NCI-H82 treated with DMSO at 0.1 percent for 48 hours (cell line): ENCODE results near the gene NR2F1-AS1.

ENCODE experiments used
- DNase-seq: peaks from one replicate; lab custom pipeline; 2025; ENCODE audit not compliant: unreplicated experiment; lab: John Stamatoyannopoulos, UW

The NR2F1-AS1 gene

GRCh38 chr5:93580927-93581445 is at the start of gene NR2F1-AS1:
Gene NR2F1-AS1 (minus strand): TSS chr5:93581219.
- no peak for DNase-seq

- DNase-seq: no peak
Measured at GRCh38 chr5:93626801-93627200, 45.8 kb upstream of the NR2F1-AS1 start.

- no peak for DNase-seq
Measured at GRCh38 chr5:93623153-93623552, 42.1 kb upstream of the NR2F1-AS1 start.

- DNase-seq: no peak
Measured at GRCh38 chr5:93622240-93622885, 41.3 kb upstream of the NR2F1-AS1 start.

- peak; percentile 69 for DNase-seq
Measured at GRCh38 chr5:93621327-93621798, 40.3 kb upstream of the NR2F1-AS1 start.

- peak; percentile 53 for DNase-seq
Measured at GRCh38 chr5:93620487-93621326, 39.7 kb upstream of the NR2F1-AS1 start.

- no peak for DNase-seq
Measured at GRCh38 chr5:93616538-93617174, 35.6 kb upstream of the NR2F1-AS1 start.

GRCh38 chr5:93612855-93613243 is 31.8 kb upstream of the NR2F1-AS1 start:
- no peak for DNase-seq

- peak; percentile 17 for DNase-seq
Measured at GRCh38 chr5:93611976-93612854, 31.2 kb upstream of the NR2F1-AS1 start.

- DNase-seq: no peak
Measured at GRCh38 chr5:93611273-93611975, 30.4 kb upstream of the NR2F1-AS1 start.

GRCh38 chr5:93610581-93611272 is 29.7 kb upstream of the NR2F1-AS1 start:
- no peak for DNase-seq

- no peak for DNase-seq
Measured at GRCh38 chr5:93609762-93610161, 28.7 kb upstream of the NR2F1-AS1 start.

GRCh38 chr5:93608855-93609254 is 27.8 kb upstream of the NR2F1-AS1 start:
- no peak for DNase-seq

GRCh38 chr5:93607367-93608258 is 26.6 kb upstream of the NR2F1-AS1 start:
- DNase-seq: peak; percentile 66

GRCh38 chr5:93606382-93606752 is 25.3 kb upstream of the NR2F1-AS1 start:
- no peak for DNase-seq

- DNase-seq: no peak
Measured at GRCh38 chr5:93604644-93605515, 23.9 kb upstream of the NR2F1-AS1 start.
